RWPE1 (cell line): Measurements from ENCODE around the gene PTPRC.

Source experiments
- CTCF ChIA-PET: fragments of 350-600 bp; sonication (Branson Sonifier 250); formaldehyde crosslinking; extraction: SDS; loops from one replicate; lab custom pipeline; 2021; lab: Yijun Ruan, JAX
- POLR2A ChIA-PET: fragments of 400-600 bp; formaldehyde crosslinking; extraction: SDS; loops from one replicate; lab custom pipeline; 2020; ENCODE audit warnings: antibody characterized with exemption; ENCODE audit not compliant: low non-redundant PET; lab: Yijun Ruan, JAX
- DNase-seq: peaks from one replicate; pipeline ENCODE4 v3.0.0; 2012; ENCODE audit warnings: low spot score
- H3K27ac ChIP-seq: fragments of 450-650 bp; 2 replicates; pipeline ENCODE4 v1.5.1; 2017
- TF ChIP-seq, protein P1 (sequence below): fragments of 450-650 bp; conservative IDR thresholded peaks from 2 replicates; pipeline ENCODE4 v1.5.1; 2017; ENCODE audit warnings: low read depth, mild to moderate bottlenecking

The PTPRC gene

DNA sequence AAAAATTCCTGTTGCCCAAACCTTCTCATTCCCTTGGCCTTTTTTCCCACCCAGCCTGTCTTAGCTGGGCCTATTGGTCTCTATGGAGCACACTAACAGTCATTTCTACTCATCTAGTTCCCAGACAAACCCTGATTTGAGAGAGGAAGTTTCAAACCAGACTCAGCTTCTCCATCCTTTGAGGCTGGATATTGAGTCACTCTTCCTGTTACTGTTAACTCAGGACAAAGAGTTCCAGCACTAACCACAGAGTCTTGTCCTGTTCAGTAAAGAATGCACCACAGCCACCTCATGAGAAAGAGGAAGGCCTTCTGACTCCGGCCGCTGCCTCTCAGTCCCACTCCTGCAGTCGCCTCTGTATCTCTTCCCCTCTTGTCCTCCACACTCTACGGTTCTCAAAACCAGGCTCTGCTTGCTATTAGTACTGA lies 137.8 kb downstream of the PTPRC start:
- DNase-seq, result peak; percentile 40
- ChIA-PET POLR2A (no interaction called here), CTCF (interaction anchor here (0.5 kb wide), 1 partner anchor 50 kb away, joined by 4 read pairs; no protein-coding TSS in a partner anchor)
- no peak overlapping the region; the same call in 1 of the 2 replicates for H3K27ac ChIP-seq
- TF ChIP-seq, protein P1, sequence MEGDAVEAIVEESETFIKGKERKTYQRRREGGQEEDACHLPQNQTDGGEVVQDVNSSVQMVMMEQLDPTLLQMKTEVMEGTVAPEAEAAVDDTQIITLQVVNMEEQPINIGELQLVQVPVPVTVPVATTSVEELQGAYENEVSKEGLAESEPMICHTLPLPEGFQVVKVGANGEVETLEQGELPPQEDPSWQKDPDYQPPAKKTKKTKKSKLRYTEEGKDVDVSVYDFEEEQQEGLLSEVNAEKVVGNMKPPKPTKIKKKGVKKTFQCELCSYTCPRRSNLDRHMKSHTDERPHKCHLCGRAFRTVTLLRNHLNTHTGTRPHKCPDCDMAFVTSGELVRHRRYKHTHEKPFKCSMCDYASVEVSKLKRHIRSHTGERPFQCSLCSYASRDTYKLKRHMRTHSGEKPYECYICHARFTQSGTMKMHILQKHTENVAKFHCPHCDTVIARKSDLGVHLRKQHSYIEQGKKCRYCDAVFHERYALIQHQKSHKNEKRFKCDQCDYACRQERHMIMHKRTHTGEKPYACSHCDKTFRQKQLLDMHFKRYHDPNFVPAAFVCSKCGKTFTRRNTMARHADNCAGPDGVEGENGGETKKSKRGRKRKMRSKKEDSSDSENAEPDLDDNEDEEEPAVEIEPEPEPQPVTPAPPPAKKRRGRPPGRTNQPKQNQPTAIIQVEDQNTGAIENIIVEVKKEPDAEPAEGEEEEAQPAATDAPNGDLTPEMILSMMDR, result no peak

DNA sequence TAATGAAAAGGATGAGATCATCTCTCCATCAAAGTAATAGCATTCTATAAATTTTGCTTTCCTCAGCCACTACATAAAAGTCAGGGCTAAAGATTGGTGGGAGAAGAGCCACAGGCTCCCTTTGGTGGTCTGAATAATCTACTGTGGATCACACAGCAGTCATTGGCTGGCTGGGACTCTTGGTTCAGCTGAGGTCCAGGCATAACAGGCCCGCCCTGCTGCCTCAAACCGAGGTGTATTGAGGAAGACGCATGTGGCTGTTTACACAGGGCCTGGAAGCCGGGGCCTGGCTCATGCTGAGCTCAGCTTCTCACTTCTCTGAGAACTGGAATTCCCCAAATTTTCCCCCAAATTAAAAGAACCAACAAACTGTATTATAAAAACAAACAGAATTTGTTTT lies 139.2 kb downstream of the PTPRC start:
- TF ChIP-seq, protein P1, result no peak
- POLR2A ChIA-PET, result no interaction called here

DNA sequence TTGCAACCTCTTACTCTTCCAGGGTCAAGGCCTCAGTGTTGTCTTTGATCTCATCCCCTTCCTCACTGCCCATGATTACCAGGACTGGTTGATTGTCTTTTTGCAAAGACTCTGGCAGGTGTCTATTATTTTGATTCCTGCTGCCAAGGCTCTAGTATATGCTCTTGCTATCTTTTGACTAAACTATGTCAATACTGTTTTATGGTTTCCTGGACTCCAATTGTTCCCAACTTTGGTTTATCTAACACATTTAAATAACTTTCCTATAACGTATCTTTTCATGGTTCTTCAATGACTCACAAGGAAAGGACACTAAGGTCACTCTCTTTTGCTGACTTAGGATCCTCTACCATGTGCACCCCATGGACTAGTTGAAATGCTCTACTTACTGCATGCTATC lies 141.5 kb downstream of the PTPRC start:
- TF ChIP-seq, protein P1, result no peak
- ChIA-PET CTCF (interaction anchor here (1.5 kb wide), 1 partner anchor 8 kb away, joined by 6 read pairs; no protein-coding TSS in a partner anchor), POLR2A (no interaction called here)
- H3K27ac ChIP-seq, result no peak overlapping the region
- DNase-seq, result no peak

More for the DNA sequence above, 139.2 kb downstream of the PTPRC start:
- H3K27ac ChIP-seq, result no peak overlapping the region
- CTCF ChIA-PET, result interaction anchor here (0.7 kb wide), 1 partner anchor 1855 kb away, joined by 3 read pairs; no protein-coding TSS in a partner anchor
- DNase-seq, result no peak

DNA sequence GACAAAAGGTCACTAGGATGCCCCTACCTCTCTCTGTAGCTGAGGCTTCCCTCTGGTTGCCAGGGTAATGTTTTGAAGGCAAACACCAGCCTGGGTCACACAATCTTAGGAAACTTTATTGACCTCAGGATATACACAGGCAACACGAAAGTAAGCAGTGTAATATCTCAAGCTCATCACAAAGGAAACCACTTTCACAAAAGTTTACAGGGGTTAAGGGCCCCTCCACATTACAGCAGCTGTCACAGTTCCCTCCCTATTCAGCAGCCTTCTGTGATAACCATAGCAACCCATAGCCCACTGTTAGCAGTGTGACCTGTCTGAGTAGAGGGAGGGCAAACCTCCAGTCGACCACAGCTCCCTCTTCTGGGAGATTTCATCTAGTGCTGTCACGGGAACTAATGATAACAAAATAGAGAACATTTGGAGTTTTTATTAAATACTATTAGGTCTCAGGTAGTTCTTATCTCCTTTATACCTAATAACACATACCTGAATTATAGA lies 149.8 kb downstream of the PTPRC start:
- POLR2A ChIA-PET, result no interaction called here
- CTCF ChIA-PET, result interaction anchor here (0.8 to 0.9 kb wide), 2 partner anchors 9 to 321 kb away, joined by 4 to 6 read pairs; no protein-coding TSS in a partner anchor
- TF ChIP-seq, protein P1, result no peak
- no peak overlapping the region for H3K27ac ChIP-seq
- no peak for DNase-seq

DNA sequence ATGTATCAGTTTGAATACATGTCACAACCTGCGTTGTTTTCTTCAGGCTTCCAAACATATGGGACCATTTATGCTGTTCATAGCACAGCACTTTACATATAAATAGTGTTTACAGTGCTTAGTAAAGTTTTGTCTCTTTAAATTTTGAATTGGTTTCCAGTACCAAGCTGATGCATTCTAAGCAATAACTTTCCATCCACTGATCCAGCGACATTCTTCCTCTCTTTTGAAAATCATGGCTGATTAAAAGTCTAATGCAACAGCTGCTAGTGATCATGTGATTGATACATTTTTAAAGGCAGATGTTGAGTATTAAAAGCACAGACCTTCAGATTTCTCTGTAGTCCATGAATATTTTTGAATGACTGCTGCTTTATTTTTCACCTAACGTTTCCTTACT lies 154.9 kb downstream of the PTPRC start:
- ChIA-PET POLR2A (no interaction called here), CTCF (no interaction called here)
- no peak overlapping the region for H3K27ac ChIP-seq
- TF ChIP-seq, protein P1, result no peak
- no peak for DNase-seq

DNA sequence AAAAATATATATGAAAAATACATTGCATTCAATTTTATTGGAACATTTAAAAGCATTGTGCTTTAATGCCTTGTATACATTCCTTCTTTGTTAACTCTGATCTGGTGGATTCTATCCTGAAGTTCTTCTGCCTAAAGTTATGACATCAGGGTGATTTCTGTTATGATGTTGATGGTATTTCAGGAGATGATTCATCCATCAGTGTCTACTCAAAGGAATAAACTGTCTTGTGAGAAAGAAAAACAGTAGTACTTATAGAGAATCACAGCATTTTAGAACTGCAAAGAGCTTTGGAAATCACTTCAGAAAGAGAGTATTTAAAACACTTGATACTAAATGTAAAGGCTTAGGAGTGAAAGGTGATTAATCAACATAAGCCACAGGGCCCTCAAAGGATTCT lies 155.7 kb downstream of the PTPRC start:
- ChIA-PET POLR2A (no interaction called here), CTCF (interaction anchor here (0.7 kb wide), 1 partner anchor 1684 kb away, joined by 3 read pairs; no protein-coding TSS in a partner anchor)
- H3K27ac ChIP-seq, result no peak overlapping the region
- TF ChIP-seq, protein P1, result no peak
- DNase-seq, result peak; percentile 40
